Naive thymus-derived CD4-positive, alpha-beta T cell (primary cell): ENCODE data around the gene FCHSD2. TPM values are rescaled to one million over a fixed set of nuclear protein-coding genes. Genes with fewer than 3 reads are reported as not detected.
"Not testable (repeated sequence)": the region's sequence is repeated elsewhere in the genome, so short reads cannot be mapped to it uniquely, and the experiment has no call there.

Experiments
- ATAC-seq: fragments of 150-1000 bp; cut with Tn5 transposase; 2 replicates; pipeline ENCODE4 v1.10.0; 2021; ENCODE audit warnings: mild to moderate bottlenecking, moderate library complexity
- CTCF ChIA-PET: fragments of 350-600 bp; sonication (Branson Sonifier 250); formaldehyde crosslinking; loops from one replicate; lab custom pipeline; 2021; ENCODE audit warnings: antibody characterized with exemption; lab: Charles Lee
- POLR2A ChIA-PET: fragments of 350-600 bp; sonication (Branson Sonifier 250); formaldehyde crosslinking; loops from one replicate; lab custom pipeline; 2021; ENCODE audit warnings: antibody characterized with exemption, inconsistent platforms; lab: Charles Lee
- DNase-seq, 9 donors: peaks; one replicate each; pipeline versions ENCODE4 v3.0.0 to v3.0.0-alpha.2; 2020 to 2022; ENCODE audit warnings: mixed read lengths in 1 of 9
- H3K27ac ChIP-seq: one replicate; pipeline ENCODE4 v1.7.0; 2013; ENCODE audit warnings: mild to moderate bottlenecking, low read depth, low read length, moderate library complexity
- H3K27me3 ChIP-seq, 2 donors: one replicate each; pipeline ENCODE4 v1.7.0; 2013; ENCODE audit warnings: low read length in 2 of 2, mild to moderate bottlenecking in 2 of 2, moderate library complexity in 2 of 2; ENCODE audit not compliant: control insufficient read depth in 2 of 2, insufficient read depth in 2 of 2
- H3K36me3 ChIP-seq, 3 experiments: 1 replicate in 2 of 3; 2 replicates in 1 of 3; pipeline ENCODE4 v1.7.0; 2013; ENCODE audit warnings: low read length in 3 of 3, mild to moderate bottlenecking in 3 of 3, moderate library complexity in 1 of 3; ENCODE audit not compliant: insufficient read depth in 3 of 3, control insufficient read depth in 2 of 3
- H3K4me1 ChIP-seq, 2 donors: one replicate each; pipeline ENCODE4 v1.7.0; 2013; ENCODE audit warnings: low read length in 2 of 2, mild to moderate bottlenecking in 2 of 2, moderate library complexity in 1 of 2; ENCODE audit not compliant: control insufficient read depth in 2 of 2, insufficient read depth in 2 of 2
- H3K4me3 ChIP-seq: 2 replicates; pipeline ENCODE4 v1.7.0; 2013; ENCODE audit warnings: mild to moderate bottlenecking, low read length
- H3K9me3 ChIP-seq, 3 experiments: 1 replicate in 2 of 3; 2 replicates in 1 of 3; pipeline ENCODE4 v1.7.0; 2013; ENCODE audit warnings: low read length in 3 of 3; ENCODE audit not compliant: control insufficient read depth in 2 of 3
- H3K27ac Mint-ChIP-seq, 9 donors: one replicate each; pipeline ENCODE4 v1.8.0; 2020 to 2022; ENCODE audit warnings: mixed read lengths in 9 of 9, mild to moderate bottlenecking in 8 of 9, moderate library complexity in 5 of 9, inconsistent platforms in 2 of 9
- H3K27me3 Mint-ChIP-seq, 5 donors: one replicate each; pipeline ENCODE4 v1.8.0; 2021 to 2022; ENCODE audit warnings: mixed read lengths in 5 of 5, mild to moderate bottlenecking in 1 of 5
- H3K36me3 Mint-ChIP-seq, 5 donors: one replicate each; pipeline ENCODE4 v1.8.0; 2020 to 2022; ENCODE audit warnings: mixed read lengths in 5 of 5, mild to moderate bottlenecking in 3 of 5, inconsistent platforms in 1 of 5
- H3K4me1 Mint-ChIP-seq, 7 donors: one replicate each; pipeline ENCODE4 v1.8.0; 2020 to 2022; ENCODE audit warnings: mixed read lengths in 7 of 7, mild to moderate bottlenecking in 3 of 7, inconsistent platforms in 1 of 7
- H3K4me3 Mint-ChIP-seq, 10 donors: one replicate each; pipeline ENCODE4 v1.8.0; 2020 to 2022; ENCODE audit warnings: mild to moderate bottlenecking in 10 of 10, mixed read lengths in 10 of 10, moderate library complexity in 6 of 10, inconsistent platforms in 2 of 10
- H3K9me3 Mint-ChIP-seq, 11 donors: one replicate each; pipeline ENCODE4 v1.8.0; 2020 to 2022; ENCODE audit warnings: mixed read lengths in 11 of 11, mild to moderate bottlenecking in 4 of 11, inconsistent platforms in 1 of 11, moderate library complexity in 1 of 11
- intact Hi-C, 2 donors: fragments of 100-400 bp; cut with micrococcal nuclease; formaldehyde crosslinking; loops; one replicate each; pipeline ENCODE4 v1.15.1; 2023
- polyA plus RNA-seq, 2 donors: library from polyadenylated mRNA; unstranded; fragments of 300-500 nt; fragmentation: Illumina TruSeq; gene quantifications; one replicate each; pipeline ENCODE4 v1.2.3, GENCODE V29; 2021
- total RNA-seq, 6 experiments: library from RNA in 5 of 6; stranded (reverse) in 5 of 6; gene quantifications; 1 replicate in 5 of 6; 2 replicates in 1 of 6; pipeline ENCODE4 v1.2.3 and lab custom pipeline; 2021 to 2026

Gene FCHSD2
- total and polyA plus RNA-seq, 7 experiments from 2014 or later: 18.3 to 69.9 (median 48.6) TPM

GRCh38 chr11:73074319-73074718 is 67.8 kb downstream of the FCHSD2 start:
- POLR2A ChIA-PET: no interaction called here
- Mint-ChIP-seq H3K9me3 (peaks cover 0 to 12% (median 6%) of the 10 kb centered on the region in 11 donors), H3K36me3 (peaks cover 6 to 36% (median 32%) of the 10 kb centered on the region in 5 donors), H3K4me1 (peaks cover 28 to 56% (median 49%) of the 10 kb centered on the region in 7 donors), H3K4me3 (peak overlapping the region in 1 of 10 donors; percentile 42), H3K27ac (peak overlapping the region in 5 of 9 donors; percentile 9 to 67 (median 63)), H3K27me3 (no peaks in the 10 kb centered on the region)
- Histone ChIP-seq H3K9me3 (no peaks in the 10 kb centered on the region), H3K36me3 (peaks cover 0 to 8% (median 0%) of the 10 kb centered on the region in 3 experiments), H3K27me3 (no peaks in the 10 kb centered on the region), H3K27ac (no peak overlapping the region), H3K4me3 (no peak overlapping the region), H3K4me1 (peaks cover 5% of the 10 kb centered on the region in 2 donors)
- intact Hi-C loops: no loop called here
- CTCF ChIA-PET: no interaction called here
- no peak for ATAC-seq
- no peak for DNase-seq

DNA sequence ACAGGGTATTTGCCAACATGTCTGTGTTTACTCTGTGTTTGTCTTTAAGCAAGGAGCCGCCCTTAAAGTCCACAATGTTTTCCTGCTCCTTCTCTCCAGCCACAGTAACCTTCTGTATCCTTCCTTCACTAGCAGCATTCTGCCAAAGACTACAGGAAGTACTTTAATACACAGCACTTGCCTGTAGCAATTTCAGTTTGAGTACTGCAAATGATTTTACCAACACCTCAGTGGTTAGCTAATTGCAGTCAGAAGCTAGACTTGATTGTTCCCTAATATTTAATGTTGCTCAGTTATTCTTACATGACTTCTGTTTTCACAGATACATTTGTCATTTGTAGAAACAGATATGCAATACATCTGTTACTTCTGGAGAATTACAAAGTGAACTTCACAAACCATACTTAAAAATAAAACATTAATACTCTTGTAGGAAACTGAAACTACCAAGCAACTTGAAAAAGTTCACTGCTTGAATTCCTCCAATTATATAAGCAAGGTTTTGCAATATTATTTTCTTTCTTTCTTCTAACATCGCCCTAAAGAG is 69.1 kb downstream of the FCHSD2 start:
- intact Hi-C loops: no loop called here
- DNase-seq (peak in 4 of 9 donors; percentile 3 to 16 (median 8)), ATAC-seq (peak; percentile 49)
- Mint-ChIP-seq H3K4me1 (peaks cover 29 to 59% (median 50%) of the 10 kb centered on the region in 7 donors), H3K9me3 (peaks cover 0 to 9% (median 5%) of the 10 kb centered on the region in 11 donors), H3K27ac (peak overlapping the region; percentile 19 to 74 (median 59)), H3K27me3 (no peaks in the 10 kb centered on the region), H3K4me3 (peak overlapping the region in 7 of 10 donors; percentile 2 to 71 (median 49)), H3K36me3 (peaks cover 6 to 25% (median 21%) of the 10 kb centered on the region in 5 donors)
- Histone ChIP-seq H3K4me3 (no peak overlapping the region), H3K27ac (no peak overlapping the region), H3K9me3 (no peaks in the 10 kb centered on the region), H3K4me1 (peaks cover 5% of the 10 kb centered on the region in 2 donors), H3K36me3 (peaks cover 0 to 3% (median 0%) of the 10 kb centered on the region in 3 experiments), H3K27me3 (no peaks in the 10 kb centered on the region)
- ChIA-PET CTCF (no interaction called here), POLR2A (interaction anchor here (1.5 kb wide), 1 partner anchor 58 kb away, joined by 3 read pairs; no protein-coding TSS in a partner anchor)

DNA sequence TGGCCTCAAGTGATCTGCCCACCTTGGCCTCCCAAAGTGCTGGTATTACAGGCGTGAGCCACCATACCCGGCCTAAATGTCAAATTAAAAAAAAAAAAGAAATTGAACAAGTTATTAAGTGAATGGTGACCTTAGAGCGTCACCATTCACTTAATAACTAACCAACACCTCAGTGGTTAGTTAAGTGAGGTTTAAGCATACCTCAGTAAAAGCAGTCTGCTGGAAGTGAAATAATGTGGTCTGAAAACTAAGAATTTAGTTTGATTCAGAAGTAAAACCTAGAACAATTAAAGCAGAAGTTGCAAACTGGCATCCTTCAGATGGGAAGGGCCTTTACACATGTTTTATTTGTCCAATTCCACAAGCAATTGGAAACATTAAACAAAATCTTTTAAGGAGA is 71.5 kb downstream of the FCHSD2 start:
- Histone ChIP-seq H3K4me3 (no peak overlapping the region), H3K27ac (no peak overlapping the region), H3K27me3 (no peaks in the 10 kb centered on the region), H3K36me3 (no peaks in the 10 kb centered on the region), H3K4me1 (peaks cover 5% of the 10 kb centered on the region in 2 donors), H3K9me3 (no peaks in the 10 kb centered on the region)
- H3K27me3 Mint-ChIP-seq: no peaks in the 10 kb centered on the region
- peaks cover 35 to 69% (median 56%) of the 10 kb centered on the region in 7 donors for H3K4me1 Mint-ChIP-seq
- peaks cover 0 to 26% (median 20%) of the 10 kb centered on the region in 5 donors for H3K36me3 Mint-ChIP-seq
- peaks cover 0 to 2% (median 0%) of the 10 kb centered on the region in 11 donors for H3K9me3 Mint-ChIP-seq
- DNase-seq (no peak), ATAC-seq (no peak)
- no peak overlapping the region for H3K4me3 Mint-ChIP-seq
- intact Hi-C loops: no loop called here
- H3K27ac Mint-ChIP-seq: peak overlapping the region in 1 of 9 donors; percentile 29
- ChIA-PET POLR2A (no interaction called here), CTCF (interaction anchor here (0.6 kb wide), 1 partner anchor 232 kb away, joined by 3 read pairs; no protein-coding TSS in a partner anchor)

DNA sequence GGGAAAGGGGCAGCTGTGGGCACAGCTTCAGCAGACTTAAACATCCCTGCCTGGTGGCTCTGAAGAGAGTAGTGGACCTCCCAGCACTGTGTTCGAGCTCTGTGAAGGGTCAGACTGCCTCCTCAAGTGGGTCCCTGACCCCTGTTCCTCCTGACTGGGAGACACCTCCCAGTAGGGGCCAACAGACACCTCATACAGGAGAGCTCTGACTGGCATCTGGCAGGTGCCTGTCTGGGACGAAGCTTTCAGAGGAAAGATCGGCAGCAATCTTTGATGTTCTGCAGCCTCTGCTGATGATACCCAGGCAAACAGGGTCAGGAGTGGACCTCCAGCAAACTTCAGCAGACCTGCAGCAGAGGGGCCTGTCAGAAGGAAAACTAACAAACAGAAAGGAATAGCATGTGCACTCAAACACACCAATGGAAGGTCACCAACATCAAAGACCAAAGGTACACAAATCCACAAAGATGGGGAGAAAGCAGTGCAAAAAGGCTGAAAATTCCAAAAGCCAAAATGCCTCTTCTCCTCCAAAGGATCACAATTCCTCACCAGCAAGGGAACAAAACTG is 80.2 kb downstream of the FCHSD2 start:
- H3K27ac ChIP-seq, H3K36me3 ChIP-seq, H3K4me3 Mint-ChIP-seq, H3K9me3 Mint-ChIP-seq, H3K4me1 ChIP-seq, CTCF ChIA-PET, intact Hi-C loops, H3K9me3 ChIP-seq, H3K27ac Mint-ChIP-seq, H3K27me3 Mint-ChIP-seq, H3K4me3 ChIP-seq, DNase-seq, H3K27me3 ChIP-seq, ATAC-seq, POLR2A ChIA-PET: not testable (repeated sequence)
- Mint-ChIP-seq H3K4me1 (peaks cover 27 to 62% (median 47%) of the 10 kb centered on the region in 7 donors), H3K36me3 (peaks cover 7 to 39% (median 25%) of the 10 kb centered on the region in 5 donors)

- Mint-ChIP-seq H3K36me3 (peaks cover 7 to 40% (median 22%) of the 10 kb centered on the region in 5 donors), H3K4me1 (peaks cover 29 to 61% (median 48%) of the 10 kb centered on the region in 7 donors)
- H3K27ac ChIP-seq, H3K4me3 ChIP-seq, H3K27me3 Mint-ChIP-seq, H3K9me3 ChIP-seq, H3K36me3 ChIP-seq, POLR2A ChIA-PET, CTCF ChIA-PET, intact Hi-C loops, DNase-seq, H3K4me3 Mint-ChIP-seq, H3K27me3 ChIP-seq, H3K4me1 ChIP-seq, ATAC-seq, H3K9me3 Mint-ChIP-seq, H3K27ac Mint-ChIP-seq: not testable (repeated sequence)
Observed at GRCh38 chr11:73061434-73061833, 80.7 kb downstream of the FCHSD2 start.

- POLR2A ChIA-PET: no interaction called here
- Mint-ChIP-seq H3K27me3 (no peaks in the 10 kb centered on the region), H3K4me3 (no peak overlapping the region), H3K4me1 (peaks cover 29 to 48% (median 36%) of the 10 kb centered on the region in 7 donors), H3K27ac (no peak overlapping the region), H3K36me3 (peaks cover 7 to 38% (median 23%) of the 10 kb centered on the region in 5 donors), H3K9me3 (peaks cover 0 to 5% (median 0%) of the 10 kb centered on the region in 11 donors)
- intact Hi-C loops: no loop called here
- Histone ChIP-seq H3K9me3 (no peaks in the 10 kb centered on the region), H3K36me3 (no peaks in the 10 kb centered on the region), H3K27me3 (no peaks in the 10 kb centered on the region), H3K4me1 (no peaks in the 10 kb centered on the region), H3K27ac (no peak overlapping the region), H3K4me3 (no peak overlapping the region)
- ATAC-seq (no peak), DNase-seq (no peak)
- CTCF ChIA-PET: no interaction called here
Observed at GRCh38 chr11:73059915-73060314, 82.2 kb downstream of the FCHSD2 start.
